HEK293T (cell line): Measurements from ENCODE around the gene OR52B4.

Experiments used
- ELF4 ChIP-seq: fragments of 450-650 bp; IDR thresholded peaks from 2 replicates; pipeline ENCODE4 v1.6.1; 2017; ENCODE audit warnings: antibody characterized with exemption
- FOXA1 ChIP-seq: fragments of 450-650 bp; IDR thresholded peaks from 2 replicates; pipeline ENCODE4 v1.6.1; 2016; ENCODE audit warnings: mild to moderate bottlenecking
- FOXK2 ChIP-seq: fragments of 450-650 bp; IDR thresholded peaks from 2 replicates; pipeline ENCODE4 v1.6.1; 2016; ENCODE audit warnings: mild to moderate bottlenecking
- FOXM1 ChIP-seq: fragments of 450-650 bp; IDR thresholded peaks from 2 replicates; pipeline ENCODE4 v1.6.1; 2017; ENCODE audit warnings: mild to moderate bottlenecking, borderline replicate concordance
- HDGF ChIP-seq: fragments of 450-650 bp; IDR thresholded peaks from 2 replicates; pipeline ENCODE4 v1.6.1; 2017; ENCODE audit warnings: antibody characterized with exemption, borderline replicate concordance
- L3MBTL2 ChIP-seq: fragments of 450-650 bp; conservative IDR thresholded peaks from 2 replicates; pipeline ENCODE4 v1.6.1; 2016; ENCODE audit warnings: mild to moderate bottlenecking

GRCh38 chr11:4416816-4417215, 48.6 kb upstream of the OR52B4 start:
- no peak for TF ChIP-seq FOXM1
- no peak for TF ChIP-seq HDGF
- no peak for TF ChIP-seq FOXK2
- TF ChIP-seq FOXA1, result no peak
- TF ChIP-seq ELF4, result no peak
- TF ChIP-seq L3MBTL2, result no peak
